Calu3 (cell line): ENCODE data around the gene CENPK. TPM values are rescaled to one million over a fixed set of nuclear protein-coding genes. Genes with fewer than 3 reads are reported as not detected.

Source experiments
- BruUV-seq: library from RNA; stranded (reverse); fragments of 400-500 nt; replicated peaks from 2 replicates; lab custom pipeline; 2021; lab: Mats Ljungman, UMichigan
- CTCF ChIA-PET: fragments of 300-600 bp; sonication (Branson Sonifier 250); formaldehyde crosslinking; loops from one replicate; lab custom pipeline; 2022; ENCODE audit warnings: antibody characterized with exemption; lab: Charles Lee
- DNase-seq: peaks from one replicate; pipeline ENCODE4 v3.0.0; 2022
- H3K27ac Mint-ChIP-seq: one replicate; pipeline ENCODE4 v1.8.0; 2022; ENCODE audit warnings: mixed read lengths; ENCODE audit not compliant: unreplicated experiment
- H3K27me3 Mint-ChIP-seq: one replicate; pipeline ENCODE4 v1.8.0; 2022; ENCODE audit warnings: mixed read lengths; ENCODE audit not compliant: unreplicated experiment
- H3K36me3 Mint-ChIP-seq: one replicate; pipeline ENCODE4 v1.8.0; 2022; ENCODE audit warnings: mild to moderate bottlenecking, moderate library complexity, mixed read lengths; ENCODE audit not compliant: insufficient read depth, unreplicated experiment
- H3K4me1 Mint-ChIP-seq: one replicate; pipeline ENCODE4 v1.8.0; 2022; ENCODE audit warnings: mild to moderate bottlenecking, low read depth, mixed read lengths; ENCODE audit not compliant: unreplicated experiment
- H3K4me3 Mint-ChIP-seq: one replicate; pipeline ENCODE4 v1.8.0; 2022; ENCODE audit warnings: mild to moderate bottlenecking, low read depth, moderate library complexity, mixed read lengths; ENCODE audit not compliant: unreplicated experiment
- H3K9me3 Mint-ChIP-seq: one replicate; pipeline ENCODE4 v1.8.0; 2022; ENCODE audit warnings: low read depth, mixed read lengths; ENCODE audit not compliant: unreplicated experiment
- intact Hi-C: fragments of 100-400 bp; cut with micrococcal nuclease; formaldehyde crosslinking; loops from one replicate; pipeline ENCODE4 v1.10.0; 2022; ENCODE audit not compliant: unreplicated experiment
- total RNA-seq: library from RNA; stranded (reverse); gene quantifications from 2 replicates; pipeline ENCODE4 v1.2.3, GENCODE V29; 2022
- TF ChIP-seq, protein P1 (sequence below): fragments of 200-600 bp; IDR thresholded peaks from one replicate; pipeline ENCODE4 v1.8.0; 2022; ENCODE audit warnings: antibody characterized with exemption; ENCODE audit not compliant: unreplicated experiment

Gene CENPK
- total RNA-seq, 1 experiment from 2014 or later = 42.7 TPM

DNA sequence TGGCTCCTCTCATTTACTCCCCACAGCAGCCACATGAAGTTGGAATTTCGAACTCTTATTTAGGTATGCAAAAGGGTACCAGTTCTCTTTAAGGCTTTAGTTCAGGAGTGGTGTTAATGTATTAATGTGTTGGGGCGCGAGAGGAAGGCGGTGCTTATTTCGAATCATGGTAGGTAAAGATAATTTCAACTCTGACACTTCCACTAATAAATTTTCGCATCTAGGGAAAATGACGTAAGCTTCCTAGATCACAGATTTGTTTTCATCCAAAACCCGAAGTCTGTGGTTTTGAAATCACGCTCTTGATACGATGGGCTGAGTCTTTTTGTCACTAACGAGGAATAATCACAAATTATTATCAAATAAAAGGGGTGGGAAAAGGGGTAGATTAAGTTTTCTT, 809 bp upstream of the CENPK start:
- TF ChIP-seq, protein P1, sequence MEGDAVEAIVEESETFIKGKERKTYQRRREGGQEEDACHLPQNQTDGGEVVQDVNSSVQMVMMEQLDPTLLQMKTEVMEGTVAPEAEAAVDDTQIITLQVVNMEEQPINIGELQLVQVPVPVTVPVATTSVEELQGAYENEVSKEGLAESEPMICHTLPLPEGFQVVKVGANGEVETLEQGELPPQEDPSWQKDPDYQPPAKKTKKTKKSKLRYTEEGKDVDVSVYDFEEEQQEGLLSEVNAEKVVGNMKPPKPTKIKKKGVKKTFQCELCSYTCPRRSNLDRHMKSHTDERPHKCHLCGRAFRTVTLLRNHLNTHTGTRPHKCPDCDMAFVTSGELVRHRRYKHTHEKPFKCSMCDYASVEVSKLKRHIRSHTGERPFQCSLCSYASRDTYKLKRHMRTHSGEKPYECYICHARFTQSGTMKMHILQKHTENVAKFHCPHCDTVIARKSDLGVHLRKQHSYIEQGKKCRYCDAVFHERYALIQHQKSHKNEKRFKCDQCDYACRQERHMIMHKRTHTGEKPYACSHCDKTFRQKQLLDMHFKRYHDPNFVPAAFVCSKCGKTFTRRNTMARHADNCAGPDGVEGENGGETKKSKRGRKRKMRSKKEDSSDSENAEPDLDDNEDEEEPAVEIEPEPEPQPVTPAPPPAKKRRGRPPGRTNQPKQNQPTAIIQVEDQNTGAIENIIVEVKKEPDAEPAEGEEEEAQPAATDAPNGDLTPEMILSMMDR = no peak
- peak overlapping the region; percentile 92 for H3K4me3 Mint-ChIP-seq
- peaks cover 17% of the 10 kb centered on the region for H3K4me1 Mint-ChIP-seq
- H3K27ac Mint-ChIP-seq = peak overlapping the region; percentile 96
- peaks cover 31% of the 10 kb centered on the region for H3K36me3 Mint-ChIP-seq
- no peaks in the 10 kb centered on the region for H3K9me3 Mint-ChIP-seq
- intact Hi-C loops = no loop called here
- H3K27me3 Mint-ChIP-seq = no peaks in the 10 kb centered on the region
- CTCF ChIA-PET = interaction anchor here (1.5 to 1.6 kb wide), 2 partner anchors 48 to 753 kb away, joined by 4 to 5 read pairs; no protein-coding TSS in a partner anchor
- no TSS peak for BruUV-seq
- DNase-seq = no peak

DNA sequence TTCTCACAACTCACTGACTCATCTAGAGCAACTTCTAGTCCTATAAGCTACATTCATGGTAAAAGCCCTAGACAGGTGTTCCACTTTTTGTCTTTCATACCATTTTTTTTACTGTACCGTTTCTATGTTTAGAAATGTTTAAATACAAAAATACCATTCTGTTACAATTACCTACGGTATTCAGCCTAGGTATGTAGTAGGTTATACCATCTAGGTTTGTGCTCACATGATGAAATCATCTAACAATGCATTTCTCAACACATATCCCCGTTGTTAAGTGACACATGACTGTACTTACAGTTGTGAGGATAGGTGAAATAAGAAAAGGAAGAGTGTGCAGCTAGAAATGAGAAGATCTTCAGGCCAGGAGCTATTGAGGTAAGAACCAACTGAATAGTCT, 6.2 kb downstream of the CENPK start:
- peaks cover under 1% of the 10 kb centered on the region for H3K4me1 Mint-ChIP-seq
- CTCF ChIA-PET = no interaction called here
- H3K9me3 Mint-ChIP-seq = no peaks in the 10 kb centered on the region
- BruUV-seq = no TSS peak
- DNase-seq = no peak
- no peak overlapping the region for H3K4me3 Mint-ChIP-seq
- no peak overlapping the region for H3K27ac Mint-ChIP-seq
- intact Hi-C loops = no loop called here
- H3K27me3 Mint-ChIP-seq = no peaks in the 10 kb centered on the region
- TF ChIP-seq, protein P1 = no peak
- H3K36me3 Mint-ChIP-seq = no peaks in the 10 kb centered on the region

DNA sequence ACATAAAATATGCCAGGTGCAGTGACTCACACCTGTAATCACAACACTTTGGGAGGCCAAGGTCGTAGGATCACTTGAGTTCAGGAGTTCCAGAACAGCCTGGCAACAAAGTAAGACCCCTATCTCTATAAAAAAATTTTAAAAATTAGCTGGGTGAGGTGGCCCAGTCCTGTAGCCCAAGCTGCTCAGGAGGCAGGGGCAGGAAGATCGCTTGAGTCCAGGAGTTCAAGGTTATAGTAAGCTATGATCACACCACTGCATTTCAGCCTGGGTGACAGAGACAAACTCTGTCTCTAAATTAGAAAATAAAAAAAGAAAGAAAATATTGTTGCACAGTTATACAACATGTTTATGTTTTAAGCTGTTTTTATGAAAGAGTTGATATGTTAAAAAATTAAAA, 6.8 kb downstream of the CENPK start:
- no TSS peak for BruUV-seq
- CTCF ChIA-PET = no interaction called here
- TF ChIP-seq, protein P1 = no peak

DNA sequence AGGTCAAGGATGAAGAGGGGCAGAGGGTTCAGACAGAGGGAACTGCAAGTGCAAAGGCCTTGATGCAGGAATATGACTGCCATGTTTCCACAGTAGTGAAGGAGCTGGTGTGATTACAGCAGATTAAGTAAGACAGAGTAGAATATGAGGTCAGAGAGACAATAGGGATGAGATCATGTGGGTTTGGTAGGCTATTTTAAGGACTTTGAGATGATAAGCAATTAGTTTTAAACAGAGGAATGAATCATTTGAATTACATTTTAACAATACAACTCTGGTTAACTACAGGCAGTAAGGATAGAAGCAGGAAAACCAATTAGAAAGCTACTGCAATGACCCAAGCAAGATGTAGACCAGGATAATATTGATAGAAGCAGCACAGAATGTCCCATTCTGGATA, 7.7 kb downstream of the CENPK start:
- Mint-ChIP-seq H3K4me1 (no peaks in the 10 kb centered on the region), H3K4me3 (no peak overlapping the region), H3K27ac (no peak overlapping the region), H3K36me3 (no peaks in the 10 kb centered on the region), H3K9me3 (no peaks in the 10 kb centered on the region), H3K27me3 (no peaks in the 10 kb centered on the region)
- no peak for DNase-seq
- intact Hi-C loops = no loop called here
- TF ChIP-seq, protein P1 = no peak
- CTCF ChIA-PET = no interaction called here
- no TSS peak for BruUV-seq

More for the DNA sequence above, 6.8 kb downstream of the CENPK start:
- Mint-ChIP-seq H3K9me3 (no peaks in the 10 kb centered on the region), H3K27ac (no peak overlapping the region), H3K27me3 (no peaks in the 10 kb centered on the region), H3K4me1 (no peaks in the 10 kb centered on the region), H3K36me3 (no peaks in the 10 kb centered on the region), H3K4me3 (no peak overlapping the region)
- intact Hi-C loops = no loop called here
- DNase-seq = no peak
